ENCODE results near the gene ERN2. TPM values are rescaled to one million over a fixed set of nuclear protein-coding genes. Genes with fewer than 3 reads are reported as not detected.

The ERN2 gene
- total RNA-seq, 1 experiment from 2014 or later: 0.47 TPM

- no peaks in the 10 kb centered on the region for H3K9me3 ChIP-seq (ENCODE audit: control insufficient read depth in 1 of 2, insufficient read depth in 1 of 2, low read depth in 1 of 2, low read length in 2 of 2)
- H3K36me3 ChIP-seq (ENCODE audit: control insufficient read depth in 1 of 2, insufficient read depth in 2 of 2, low read length in 2 of 2): no peaks in the 10 kb centered on the region
- POLR2A ChIA-PET: no interaction called here
- H4K20me1 ChIP-seq (ENCODE audit: insufficient read depth): no peaks in the 10 kb centered on the region
- no peaks in the 10 kb centered on the region for H3K27me3 ChIP-seq (ENCODE audit: insufficient read depth, low read length)
- H2AFZ ChIP-seq (ENCODE audit: low read depth, low read length, poor library complexity, severe bottlenecking): no peak overlapping the region
- no peak overlapping the region for H3K9ac ChIP-seq (ENCODE audit: low read length)
- TF ChIP-seq ATF3 (IDR thresholded peaks at IDR 0.05) (no peak), CEBPB (IDR thresholded peaks at IDR 0.05; ENCODE audit: low read depth) (no peak), YY1 (IDR thresholded peaks at IDR 0.05; ENCODE audit: extremely low read depth, insufficient replicate concordance, low read depth, low read length) (no peak), POLR2AphosphoS5 (IDR thresholded peaks at IDR 0.05; ENCODE audit: low read depth, low read length) (no peak), CBX3 (IDR thresholded peaks at IDR 0.05; ENCODE audit: low read depth) (no peak), ELF1 (IDR thresholded peaks at IDR 0.05; ENCODE audit: borderline replicate concordance, low read depth) (no peak), POLR2A (IDR thresholded peaks at IDR 0.05; ENCODE audit: borderline replicate concordance, extremely low read depth, insufficient read depth, insufficient read length) (no peak), SIN3A (IDR thresholded peaks at IDR 0.05; ENCODE audit: low read depth) (no peak), EZH2phosphoT487 (IDR thresholded peaks at IDR 0.05; ENCODE audit: borderline replicate concordance) (no peak), ZNF274 (IDR thresholded peaks at IDR 0.05; ENCODE audit: low read depth, low read length) (no peak), ZBTB33 (IDR thresholded peaks at IDR 0.05; ENCODE audit: extremely low read depth, insufficient replicate concordance, low read length) (no peak), RAD21 (IDR thresholded peaks at IDR 0.05; ENCODE audit: low read depth) (no peak), REST (IDR thresholded peaks at IDR 0.05; ENCODE audit: low read depth) (no peak), JUND (IDR thresholded peaks at IDR 0.05) (no peak), ZFX (IDR thresholded peaks at IDR 0.05) (no peak), SP1 (IDR thresholded peaks at IDR 0.05; ENCODE audit: low read depth) (no peak), EZH2 (IDR thresholded peaks at IDR 0.05) (no peak), EGR1 (IDR thresholded peaks at IDR 0.05; ENCODE audit: low read depth) (no peak), SRF (IDR thresholded peaks at IDR 0.05; ENCODE audit: low read depth) (no peak), CTCF (IDR thresholded peaks at IDR 0.05 in 2 of 3, conservative IDR thresholded peaks at IDR 0.05 in 1 of 3; ENCODE audit: borderline replicate concordance in 1 of 3, insufficient read depth in 1 of 3, low read depth in 2 of 3, low read length in 2 of 3) (no peak)
- no peak overlapping the region for H3K4me3 ChIP-seq (replicated peaks in 1 of 2; ENCODE audit: low read depth in 1 of 2, low read length in 2 of 2)
- DNase-seq (ENCODE audit: low read depth, low spot score) (no peak), ATAC-seq (no peak)
- no peaks in the 10 kb centered on the region for H3K9me2 ChIP-seq (ENCODE audit: insufficient read depth)
- H3K4me2 ChIP-seq (ENCODE audit: low read length): no peak overlapping the region
- RAD21 ChIA-PET (ENCODE audit: low non-redundant PET in 1 of 2, low total read pairs in 2 of 2, uncharacterized antibody in 2 of 2, unreplicated experiment in 2 of 2): no interaction called here
- intact Hi-C loops (cut with micrococcal nuclease): no loop called here
- no TSS peak for BruUV-seq (replicated peaks)
- no peak overlapping the region for H3K27ac ChIP-seq (ENCODE audit: low read depth, low read length)
- CTCF ChIA-PET: no interaction called here
- H3K79me2 ChIP-seq (ENCODE audit: insufficient read depth, low read length): no peaks in the 10 kb centered on the region
- H3K4me1 ChIP-seq (ENCODE audit: control insufficient read depth in 1 of 2, insufficient read depth in 2 of 2, low read length in 2 of 2): no peaks in the 10 kb centered on the region
These were observed 3.5 kb upstream of the ERN2 start for GRCh38 chr16:23716484-23716883.
